BLaER1 (cell line): ENCODE measurements around the gene FBXL13.
"Not testable (repeated sequence)": the region's sequence is repeated elsewhere in the genome, so short reads cannot be mapped to it uniquely, and the experiment has no call there.

Experiments
- H3K27ac ChIP-seq: shearing (Covaris generic); formaldehyde crosslinking; 2 replicates; pipeline ENCODE4 v1.8.1; 2022
- H3K27me3 ChIP-seq: shearing (Covaris generic); formaldehyde crosslinking; 2 replicates; pipeline ENCODE4 v1.8.1; 2022
- H3K36me3 ChIP-seq: shearing (Covaris generic); formaldehyde crosslinking; 2 replicates; pipeline ENCODE4 v1.8.1; 2022
- H3K4me1 ChIP-seq: shearing (Covaris generic); formaldehyde crosslinking; 2 replicates; pipeline ENCODE4 v1.8.1; 2022
- H3K4me2 ChIP-seq: shearing (Covaris generic); formaldehyde crosslinking; 2 replicates; pipeline ENCODE4 v1.8.1; 2022
- H3K4me3 ChIP-seq: shearing (Covaris generic); formaldehyde crosslinking; 2 replicates; pipeline ENCODE4 v1.8.1; 2022
- H3K9ac ChIP-seq: shearing (Covaris generic); formaldehyde crosslinking; 2 replicates; pipeline ENCODE4 v1.8.1; 2022
- H3K9me3 ChIP-seq: shearing (Covaris generic); formaldehyde crosslinking; 2 replicates; pipeline ENCODE4 v1.8.1; 2022
- H4K20me1 ChIP-seq: shearing (Covaris generic); formaldehyde crosslinking; 2 replicates; pipeline ENCODE4 v1.8.1; 2022

The FBXL13 gene

GRCh38 chr7:102790364-102791100 is 284.1 kb downstream of the FBXL13 start:
- not testable (repeated sequence) for H3K9ac ChIP-seq, H4K20me1 ChIP-seq, H3K4me3 ChIP-seq, H3K36me3 ChIP-seq, H3K27me3 ChIP-seq, H3K4me2 ChIP-seq, H3K4me1 ChIP-seq, H3K27ac ChIP-seq, H3K9me3 ChIP-seq

DNA sequence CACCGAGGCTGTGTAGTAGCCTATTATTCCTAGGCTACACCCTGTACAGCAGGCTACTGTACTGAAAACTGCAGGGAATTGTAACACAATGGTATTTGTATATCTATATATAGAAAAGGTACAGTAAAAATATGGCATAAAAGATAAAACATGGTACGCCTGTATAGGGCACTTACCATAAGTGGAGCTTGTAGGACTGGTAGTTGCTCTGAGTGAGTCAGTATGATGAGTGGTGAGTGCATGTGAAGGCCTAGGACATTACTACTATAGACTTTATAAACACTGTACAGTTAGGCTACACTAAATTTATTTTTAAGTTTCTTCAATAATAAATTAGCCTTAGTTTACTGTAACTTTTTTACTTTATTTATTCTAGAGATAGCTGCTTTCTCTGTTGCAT is 285.8 kb downstream of the FBXL13 start:
- H3K4me1 ChIP-seq = not testable (repeated sequence)

GRCh38 chr7:102780926-102781325 is 293.7 kb downstream of the FBXL13 start:
- H3K36me3 ChIP-seq, H3K27me3 ChIP-seq, H3K27ac ChIP-seq, H4K20me1 ChIP-seq, H3K4me1 ChIP-seq, H3K9ac ChIP-seq, H3K4me2 ChIP-seq, H3K9me3 ChIP-seq, H3K4me3 ChIP-seq: not testable (repeated sequence)

More for the DNA sequence above, 285.8 kb downstream of the FBXL13 start:
- not testable (repeated sequence) for H3K9me3 ChIP-seq, H3K27ac ChIP-seq, H4K20me1 ChIP-seq, H3K36me3 ChIP-seq, H3K4me2 ChIP-seq, H3K4me3 ChIP-seq, H3K27me3 ChIP-seq, H3K9ac ChIP-seq

DNA sequence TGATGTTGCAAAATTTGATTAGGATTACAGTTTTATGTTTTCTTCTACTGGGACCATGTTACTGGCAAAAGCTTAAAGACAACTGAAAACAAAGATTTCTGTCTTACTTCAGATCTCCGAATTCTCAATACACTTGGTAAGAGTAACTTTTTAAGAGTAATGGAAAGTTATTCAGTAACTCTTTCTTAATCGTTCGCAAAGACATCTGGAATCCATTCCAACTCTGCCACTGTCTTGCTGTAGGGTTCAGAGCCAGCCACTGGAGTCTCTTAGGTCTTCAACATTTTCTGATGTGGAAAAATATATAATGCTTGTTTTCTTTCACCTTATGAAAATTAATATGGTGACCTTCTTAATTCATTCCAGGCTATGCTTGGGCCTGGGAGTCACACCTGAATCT is 295.9 kb downstream of the FBXL13 start:
- not testable (repeated sequence) for H3K9ac ChIP-seq, H3K36me3 ChIP-seq, H3K4me2 ChIP-seq, H3K27ac ChIP-seq, H3K4me3 ChIP-seq, H4K20me1 ChIP-seq, H3K4me1 ChIP-seq, H3K27me3 ChIP-seq, H3K9me3 ChIP-seq

DNA sequence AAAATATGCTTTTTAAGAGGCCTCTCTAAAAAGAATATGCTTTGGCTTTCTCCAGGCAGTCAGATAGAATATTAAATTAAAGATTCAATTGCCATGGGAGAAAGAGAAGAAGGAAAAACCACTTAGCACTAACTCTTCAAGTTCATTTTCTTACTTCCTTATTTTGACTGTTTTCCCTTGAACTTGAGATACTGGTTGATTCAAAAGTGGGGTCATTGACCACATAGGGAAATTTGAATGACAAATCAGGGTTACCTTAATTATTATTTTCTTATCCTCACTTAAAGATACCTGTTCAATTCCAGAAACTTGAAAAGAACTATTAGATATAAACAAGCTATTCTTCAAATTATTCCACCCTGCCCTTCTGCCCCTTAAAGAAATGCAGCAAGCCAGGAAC is 298.4 kb downstream of the FBXL13 start:
- not testable (repeated sequence) for H3K4me1 ChIP-seq, H3K9me3 ChIP-seq, H3K27ac ChIP-seq, H3K9ac ChIP-seq, H3K4me3 ChIP-seq, H3K4me2 ChIP-seq, H4K20me1 ChIP-seq, H3K36me3 ChIP-seq, H3K27me3 ChIP-seq

- H3K27ac ChIP-seq, H3K4me1 ChIP-seq, H3K9me3 ChIP-seq, H3K27me3 ChIP-seq, H3K9ac ChIP-seq, H3K4me3 ChIP-seq, H4K20me1 ChIP-seq, H3K36me3 ChIP-seq, H3K4me2 ChIP-seq: not testable (repeated sequence)
Measured at GRCh38 chr7:102770467-102770866, 304.1 kb downstream of the FBXL13 start.

- H3K27ac ChIP-seq, H3K9ac ChIP-seq, H3K4me1 ChIP-seq, H3K27me3 ChIP-seq, H3K4me2 ChIP-seq, H4K20me1 ChIP-seq, H3K9me3 ChIP-seq, H3K36me3 ChIP-seq, H3K4me3 ChIP-seq: not testable (repeated sequence)
Measured at GRCh38 chr7:102769657-102770192, 304.9 kb downstream of the FBXL13 start.

DNA sequence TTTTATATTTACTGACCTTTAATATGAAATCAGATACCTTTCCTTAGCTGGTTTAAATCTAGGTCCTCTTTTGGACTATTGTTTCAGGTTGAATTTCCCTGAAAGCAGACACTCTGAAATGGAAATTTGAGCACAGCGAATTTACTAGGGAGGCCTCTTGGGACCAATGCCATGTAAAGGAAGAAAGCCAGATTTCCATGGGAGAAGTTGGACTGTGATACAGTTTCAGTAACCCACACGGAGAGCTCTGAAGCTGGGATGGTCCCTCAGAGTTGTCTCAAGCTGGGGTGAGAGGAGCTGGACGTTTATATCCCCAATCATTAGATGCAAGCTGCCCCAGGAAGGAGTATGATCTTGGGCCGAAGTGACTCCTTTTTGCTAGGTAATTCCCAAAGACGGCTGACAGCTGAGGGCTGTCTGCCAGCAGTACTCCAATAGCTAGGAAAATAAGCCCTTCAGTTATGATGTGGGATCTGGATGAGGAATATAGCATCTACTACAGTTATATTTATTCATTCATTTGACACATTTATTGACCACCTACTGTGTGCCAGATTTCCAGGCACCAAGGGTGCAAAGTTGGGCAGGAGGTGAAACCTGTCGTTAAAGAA is 311.2 kb downstream of the FBXL13 start:
- H3K27ac ChIP-seq, H3K36me3 ChIP-seq, H3K4me3 ChIP-seq, H3K27me3 ChIP-seq, H3K4me2 ChIP-seq, H3K9me3 ChIP-seq, H4K20me1 ChIP-seq, H3K9ac ChIP-seq, H3K4me1 ChIP-seq: not testable (repeated sequence)
